ENCODE data around the gene TMEM259. TPM values are rescaled to one million over a fixed set of nuclear protein-coding genes. Genes with fewer than 3 reads are reported as not detected.

Gene TMEM259
- total and polyA plus RNA-seq, 2 of the 13 experiments (the other 11 are each of a cell fraction or from before 2014, with no cell fraction given) = 64.7 to 164 TPM

- TF ChIP-seq ZNF770 (CRISPR knock-in tag; IDR thresholded peaks at IDR 0.05) (no peak), ZNF142 (CRISPR knock-in tag; IDR thresholded peaks at IDR 0.05) (no peak), ZNF841 (CRISPR knock-in tag; IDR thresholded peaks at IDR 0.05; ENCODE audit: borderline replicate concordance) (no peak), KLF6 (CRISPR knock-in tag; IDR thresholded peaks at IDR 0.05) (0 out of 2 replicates have a peak, but pooled peaks have one; percentile 43), SKIL (CRISPR knock-in tag; IDR thresholded peaks at IDR 0.05; ENCODE audit: borderline replicate concordance) (no peak), ZNF512B (CRISPR knock-in tag; IDR thresholded peaks at IDR 0.05; ENCODE audit: borderline replicate concordance) (no peak), PLRG1 (conservative IDR thresholded peaks at IDR 0.05) (no peak), KMT2A (CRISPR knock-in tag; IDR thresholded peaks at IDR 0.05) (no peak), NCOA5 (CRISPR knock-in tag; IDR thresholded peaks at IDR 0.05) (no peak), MATR3 (CRISPR knock-in tag; IDR thresholded peaks at IDR 0.05) (no peak)
Observed at GRCh38 chr19:1046117-1046626, 25.2 kb upstream of the TMEM259 start (continued).

Data from HepG2 (cell line).